Peyer's patch (tissue), 4 donors: ENCODE results near the gene TDRD10. TPM values are rescaled to one million over a fixed set of nuclear protein-coding genes. Genes with fewer than 3 reads are reported as not detected.
A peak's percentile ranks its signal among the peaks of the same experiment; 100 is the strongest.

Experiments used
- DNase-seq, 3 donors: peaks; one replicate each; pipeline ENCODE4 v3.0.0-alpha.2; 2017 to 2019
- H3K27ac ChIP-seq, 4 donors: fragments of 200-600 bp; sonication (generic); one replicate each; pipeline ENCODE4 v1.5.1; 2016 to 2019
- H3K27me3 ChIP-seq, 2 donors: fragments of 200-600 bp; sonication (generic); one replicate each; pipeline ENCODE4 v1.5.1; 2019
- H3K36me3 ChIP-seq, 3 donors: fragments of 200-600 bp; sonication (generic); one replicate each; pipeline ENCODE4 v1.5.1; 2016 to 2019
- H3K4me1 ChIP-seq, 4 donors: fragments of 200-600 bp; sonication (generic); one replicate each; pipeline ENCODE4 v1.5.1; 2016 to 2019
- H3K4me3 ChIP-seq, 4 donors: fragments of 200-600 bp; sonication (generic); 1 replicate in 3 of 4; 2 replicates in 1 of 4; pipeline ENCODE4 v1.5.1; 2016 to 2019; ENCODE audit warnings: mild to moderate bottlenecking in 1 of 4
- H3K9me3 ChIP-seq, 4 donors: fragments of 200-600 bp; sonication (generic); one replicate each; pipeline ENCODE4 v1.5.1; 2016 to 2019; ENCODE audit warnings: mild to moderate bottlenecking in 1 of 4
- POLR2A ChIP-seq, 2 donors: fragments of 450-650 bp; IDR thresholded peaks; one replicate each; pipeline ENCODE4 v1.5.1; 2017; ENCODE audit warnings: antibody characterized with exemption in 2 of 2, mild to moderate bottlenecking in 2 of 2, moderate library complexity in 2 of 2
- total RNA-seq, 4 donors: library from RNA; depleted of rRNA; stranded (reverse); fragments of >200 nt; gene quantifications; one replicate each; pipeline ENCODE4 v1.1.0, GENCODE V29; 2016
- TF ChIP-seq, protein P1 (sequence below), 6 experiments: fragments of 450-650 bp in 4 of 6; fragments of 200-600 bp in 2 of 6; sonication (generic) in 1 of 6; IDR thresholded peaks; one replicate each; pipeline ENCODE4 v1.5.1; 2017 to 2019; ENCODE audit warnings: antibody characterized with exemption in 6 of 6, mild to moderate bottlenecking in 3 of 6, moderate library complexity in 1 of 6

Gene TDRD10
- total RNA-seq, 4 donors from 2014 or later = 0.53 to 3.5 (median 1.6) TPM; not detected in 1

- DNase-seq = peak in 2 of 3 donors; percentile 53 to 58
- peaks cover 1 to 37% (median 2%) of the 10 kb centered on the region in 4 donors for H3K4me1 ChIP-seq
- no peak overlapping the region for H3K4me3 ChIP-seq
- H3K27ac ChIP-seq = peak overlapping the region in 1 of 4 donors; percentile 16
- TF ChIP-seq, protein P1, sequence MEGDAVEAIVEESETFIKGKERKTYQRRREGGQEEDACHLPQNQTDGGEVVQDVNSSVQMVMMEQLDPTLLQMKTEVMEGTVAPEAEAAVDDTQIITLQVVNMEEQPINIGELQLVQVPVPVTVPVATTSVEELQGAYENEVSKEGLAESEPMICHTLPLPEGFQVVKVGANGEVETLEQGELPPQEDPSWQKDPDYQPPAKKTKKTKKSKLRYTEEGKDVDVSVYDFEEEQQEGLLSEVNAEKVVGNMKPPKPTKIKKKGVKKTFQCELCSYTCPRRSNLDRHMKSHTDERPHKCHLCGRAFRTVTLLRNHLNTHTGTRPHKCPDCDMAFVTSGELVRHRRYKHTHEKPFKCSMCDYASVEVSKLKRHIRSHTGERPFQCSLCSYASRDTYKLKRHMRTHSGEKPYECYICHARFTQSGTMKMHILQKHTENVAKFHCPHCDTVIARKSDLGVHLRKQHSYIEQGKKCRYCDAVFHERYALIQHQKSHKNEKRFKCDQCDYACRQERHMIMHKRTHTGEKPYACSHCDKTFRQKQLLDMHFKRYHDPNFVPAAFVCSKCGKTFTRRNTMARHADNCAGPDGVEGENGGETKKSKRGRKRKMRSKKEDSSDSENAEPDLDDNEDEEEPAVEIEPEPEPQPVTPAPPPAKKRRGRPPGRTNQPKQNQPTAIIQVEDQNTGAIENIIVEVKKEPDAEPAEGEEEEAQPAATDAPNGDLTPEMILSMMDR (IDR thresholded peaks at IDR 0.05) = no peak
- no peak for TF ChIP-seq POLR2A (IDR thresholded peaks at IDR 0.05)
- H3K27me3 ChIP-seq = no peaks in the 10 kb centered on the region
- no peaks in the 10 kb centered on the region for H3K9me3 ChIP-seq
- H3K36me3 ChIP-seq = peaks cover 0 to 73% (median 0%) of the 10 kb centered on the region in 3 donors
These were observed 49.5 kb downstream of the TDRD10 start for GRCh38 chr1:154551474-154551873.

DNA sequence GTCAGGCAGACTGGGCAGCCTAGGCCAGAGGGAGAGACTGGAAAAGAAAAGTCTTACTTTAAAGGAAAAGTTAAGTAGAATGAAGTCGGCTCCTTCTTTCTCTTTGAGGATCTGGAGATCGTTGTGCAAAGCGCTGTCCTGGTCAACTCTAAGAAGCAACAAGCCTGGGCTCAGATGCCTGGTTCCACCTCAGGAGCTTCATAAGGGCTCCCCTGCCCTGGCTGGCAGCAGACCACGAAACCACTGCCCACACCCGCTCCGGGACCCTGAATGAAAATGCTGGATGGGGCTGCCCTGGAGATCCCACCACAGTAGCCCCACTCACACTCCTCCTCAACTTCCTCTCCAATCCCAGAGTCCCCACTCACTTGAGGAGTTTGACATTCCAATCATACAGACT, 50.0 kb downstream of the TDRD10 start:
- H3K27ac ChIP-seq = no peak overlapping the region
- TF ChIP-seq POLR2A (IDR thresholded peaks at IDR 0.05) = no peak
- TF ChIP-seq, protein P1 (IDR thresholded peaks at IDR 0.05) = no peak
- H3K4me1 ChIP-seq = peaks cover 4 to 40% (median 8%) of the 10 kb centered on the region in 4 donors
- H3K4me3 ChIP-seq = no peak overlapping the region
- H3K9me3 ChIP-seq = no peaks in the 10 kb centered on the region
- peaks cover 0 to 73% (median 0%) of the 10 kb centered on the region in 3 donors for H3K36me3 ChIP-seq
- DNase-seq = no peak
- H3K27me3 ChIP-seq = no peaks in the 10 kb centered on the region

DNA sequence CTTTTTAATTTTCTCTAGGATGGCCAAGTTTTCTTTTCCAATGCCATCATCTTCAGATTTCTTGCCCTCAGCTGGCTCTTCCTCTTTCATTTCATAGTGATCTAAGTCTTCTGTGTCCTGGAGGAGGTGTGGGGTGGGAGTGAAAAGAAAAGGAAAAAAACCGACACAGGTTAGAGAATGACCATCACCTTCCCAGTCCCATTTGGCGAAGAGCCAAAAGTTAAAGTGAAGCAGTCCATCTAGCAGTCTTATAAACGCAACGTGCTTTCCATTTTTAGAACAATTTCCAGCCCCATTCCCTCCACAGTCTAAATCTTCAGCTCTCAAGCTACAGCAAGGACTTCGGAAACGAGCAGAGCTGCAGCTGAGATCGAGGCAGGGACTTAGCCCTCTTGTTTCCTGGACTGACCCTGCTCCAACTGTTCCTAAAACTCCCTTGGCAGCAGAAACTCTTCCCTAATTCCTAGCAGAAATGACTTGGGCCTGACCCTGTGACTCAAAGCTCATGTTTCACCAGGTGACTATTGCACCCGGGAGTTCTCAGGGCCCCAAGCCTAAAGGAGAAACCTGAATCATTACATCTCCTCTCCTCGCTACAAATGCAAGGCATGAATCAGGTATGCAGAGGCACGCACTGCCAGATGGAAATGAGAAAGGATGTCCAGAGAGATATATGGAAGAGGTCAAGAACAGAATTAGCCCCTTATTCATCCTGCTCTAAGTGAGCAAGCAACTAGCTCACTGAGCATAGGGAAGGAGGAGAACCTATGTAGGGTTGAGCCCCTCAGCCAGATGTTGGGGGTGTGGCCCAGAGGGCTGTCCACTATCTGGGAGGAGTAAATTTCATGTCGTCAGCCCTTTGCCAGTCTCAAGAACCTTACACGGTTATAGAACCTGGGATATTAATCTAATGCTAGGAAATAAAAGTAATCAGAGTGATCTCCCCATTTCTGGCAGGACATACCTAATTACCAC, 51.3 kb downstream of the TDRD10 start:
- Histone ChIP-seq H3K27me3 (no peaks in the 10 kb centered on the region), H3K9me3 (no peaks in the 10 kb centered on the region), H3K4me1 (peaks cover 4 to 35% (median 14%) of the 10 kb centered on the region in 4 donors), H3K4me3 (no peak overlapping the region), H3K27ac (no peak overlapping the region), H3K36me3 (peaks cover 0 to 73% (median 0%) of the 10 kb centered on the region in 3 donors)
- TF ChIP-seq POLR2A (IDR thresholded peaks at IDR 0.05) = no peak
- TF ChIP-seq, protein P1 (IDR thresholded peaks at IDR 0.05) = no peak
- DNase-seq = no peak

DNA sequence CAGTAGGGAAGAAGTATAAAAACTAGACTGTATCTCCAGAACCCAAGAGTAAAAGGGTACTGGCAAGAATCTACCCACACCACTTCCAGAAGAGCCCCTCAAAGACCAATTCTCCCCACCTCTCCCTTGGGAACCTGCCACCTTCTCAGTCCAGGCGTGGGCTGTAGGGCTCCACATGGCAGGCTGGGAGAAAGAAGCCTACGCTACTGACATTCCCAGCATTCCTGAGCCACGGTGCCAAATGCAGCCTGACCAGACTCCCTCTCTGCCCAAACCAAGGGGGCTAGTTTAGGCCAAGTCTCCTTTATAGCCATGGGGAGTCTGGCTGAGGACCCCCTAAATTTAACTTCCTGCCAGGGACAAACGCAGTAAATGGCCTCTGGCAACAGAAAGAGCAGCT, 54.4 kb downstream of the TDRD10 start:
- peak overlapping the region in 2 of 4 donors; percentile 99 for H3K4me3 ChIP-seq
- TF ChIP-seq POLR2A (IDR thresholded peaks at IDR 0.05) = no peak
- TF ChIP-seq, protein P1 (IDR thresholded peaks at IDR 0.05) = no peak
- H3K9me3 ChIP-seq = no peaks in the 10 kb centered on the region
- H3K27me3 ChIP-seq = no peaks in the 10 kb centered on the region
- no peak for DNase-seq
- H3K36me3 ChIP-seq = peaks cover 0 to 46% (median 0%) of the 10 kb centered on the region in 3 donors
- peaks cover 4 to 41% (median 14%) of the 10 kb centered on the region in 4 donors for H3K4me1 ChIP-seq
- peak overlapping the region in 1 of 4 donors; percentile 88 for H3K27ac ChIP-seq

GRCh38 chr1:154557248-154557938, 55.4 kb downstream of the TDRD10 start:
- H3K4me1 ChIP-seq = peaks cover 4 to 33% (median 14%) of the 10 kb centered on the region in 4 donors
- peaks cover 0 to 36% (median 0%) of the 10 kb centered on the region in 3 donors for H3K36me3 ChIP-seq
- TF ChIP-seq POLR2A (IDR thresholded peaks at IDR 0.05) = no peak
- TF ChIP-seq, protein P1 (IDR thresholded peaks at IDR 0.05) = no peak
- no peaks in the 10 kb centered on the region for H3K9me3 ChIP-seq
- peak overlapping the region; percentile 79 to 97 (median 92) for H3K27ac ChIP-seq
- peak overlapping the region; percentile 76 to 99 (median 98) for H3K4me3 ChIP-seq
- no peaks in the 10 kb centered on the region for H3K27me3 ChIP-seq
- no peak for DNase-seq
